ENCODE results near the gene ARMH1.
"Not testable (repeated sequence)": the region's sequence is repeated elsewhere in the genome, so short reads cannot be mapped to it uniquely, and the experiment has no call there.

Gene ARMH1

DNA sequence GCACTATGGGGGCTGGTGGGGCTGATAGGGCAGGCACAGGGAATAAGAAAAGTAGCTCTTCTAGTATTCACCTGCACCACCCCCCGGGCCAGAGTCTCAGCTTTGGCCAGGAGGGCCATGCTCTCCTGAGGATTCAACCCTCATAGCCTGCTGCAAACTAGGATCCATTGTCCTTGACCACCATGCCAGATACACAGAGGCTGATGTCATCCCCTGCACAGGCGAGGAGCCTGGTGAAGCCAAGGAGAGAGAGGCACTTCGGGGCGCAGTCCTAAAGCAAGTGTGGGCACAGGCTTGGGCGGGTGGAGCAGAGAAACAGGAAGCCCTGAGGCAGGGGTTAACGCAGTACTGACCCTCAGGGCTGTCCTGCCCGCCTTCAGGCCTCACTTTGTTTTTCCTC is 29.7 kb upstream of the ARMH1 start:
- DNase-seq (ENCODE audit: low spot score) = no peak

DNA sequence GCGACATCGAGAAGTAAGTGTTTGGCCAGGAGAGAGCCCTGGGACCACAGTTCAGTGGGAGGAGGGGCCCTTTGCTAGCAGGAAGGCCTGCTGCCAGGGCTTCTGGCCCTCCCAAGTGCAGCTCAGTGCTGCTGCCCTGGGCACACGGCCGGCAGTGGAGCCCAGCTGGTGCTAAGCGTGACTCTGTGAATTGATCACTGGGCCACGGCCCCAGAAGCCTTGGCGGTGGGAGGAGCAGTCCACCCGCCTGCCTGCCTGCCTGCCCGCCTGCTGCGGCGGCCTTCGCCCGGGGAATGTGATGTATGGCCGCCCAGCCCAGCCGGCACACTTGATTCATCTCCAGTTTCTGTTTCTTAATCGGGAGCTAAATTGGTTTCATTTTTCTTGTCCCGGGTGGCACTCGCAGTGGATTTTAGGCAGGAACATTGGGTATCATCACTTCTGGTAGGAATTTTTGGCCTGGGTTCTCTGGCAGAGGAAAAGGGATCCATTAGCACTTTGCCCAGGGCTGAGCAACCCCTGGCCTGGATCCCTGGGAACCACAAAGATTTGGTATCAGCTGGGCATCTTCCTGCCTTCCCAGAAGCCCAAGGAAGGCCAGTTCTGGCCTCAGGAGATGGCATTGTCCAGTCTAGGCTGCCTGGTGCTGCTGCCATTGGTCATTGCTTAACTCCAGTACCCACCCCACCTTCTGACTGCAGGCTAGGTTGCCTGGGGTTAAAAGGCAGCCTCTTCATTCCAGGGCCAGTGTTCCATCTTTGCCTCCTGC is 28.9 kb upstream of the ARMH1 start:
- DNase-seq (ENCODE audit: low spot score) = no peak

DNA sequence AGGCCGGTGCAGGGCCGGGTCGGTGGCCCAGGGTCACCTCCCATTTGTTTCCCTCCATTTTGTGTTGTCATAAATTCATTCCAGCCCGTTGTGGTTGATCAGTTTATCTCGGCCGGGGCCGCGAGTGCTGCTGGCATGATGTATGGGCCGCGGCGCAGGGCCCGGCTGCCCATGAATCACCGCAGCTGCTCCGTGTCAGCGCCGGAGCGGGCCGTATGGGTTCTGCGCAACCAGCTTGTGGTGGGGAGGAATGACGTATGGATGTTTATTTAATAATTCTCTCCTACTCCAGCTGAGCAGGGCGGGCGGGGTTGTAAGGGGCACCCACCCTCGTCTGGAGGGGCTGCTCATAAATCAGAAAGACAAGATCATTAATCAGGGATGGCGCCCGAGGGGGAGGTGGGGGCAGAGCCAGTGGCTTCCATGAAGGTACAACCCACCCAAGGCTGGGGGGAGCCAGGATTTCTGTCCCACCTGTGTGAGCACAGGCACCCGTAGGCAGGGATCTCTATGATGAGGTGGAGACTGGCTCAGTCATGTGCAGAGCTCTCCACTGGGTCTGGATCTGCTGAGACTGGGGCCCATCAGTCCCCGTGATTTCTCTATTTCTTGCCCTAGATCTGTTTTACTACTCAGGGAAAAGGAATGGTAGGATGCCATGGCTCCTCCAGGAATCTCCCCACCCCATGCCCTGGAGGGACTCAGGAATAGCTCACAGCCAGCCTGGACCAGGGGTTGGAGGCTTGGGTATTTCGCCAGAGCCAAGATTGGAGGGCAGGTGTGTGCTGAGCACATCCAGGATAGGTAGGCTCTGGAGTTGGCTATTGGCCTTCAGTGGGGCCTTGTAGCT is 28.0 kb upstream of the ARMH1 start:
- no peak for DNase-seq (ENCODE audit: low spot score)

DNA sequence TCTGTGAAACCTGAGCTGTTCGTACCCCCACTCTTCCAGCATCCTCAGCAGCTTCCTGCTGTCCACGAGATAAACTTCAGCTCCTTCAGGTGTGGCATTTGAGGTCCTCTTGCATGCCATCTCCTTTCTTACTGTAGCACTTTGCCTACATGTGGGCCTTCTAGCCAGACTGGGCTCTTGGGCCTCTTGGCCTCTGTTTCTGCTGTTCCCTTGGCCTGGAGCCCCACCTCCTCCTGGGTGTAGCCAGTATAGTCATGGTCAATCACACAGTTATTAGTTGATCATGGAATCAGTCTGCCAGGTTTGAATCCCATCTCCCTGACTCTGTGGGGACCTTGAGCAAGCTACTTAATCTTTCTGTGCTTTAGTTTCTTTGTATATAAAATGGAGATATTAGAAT is 26.6 kb upstream of the ARMH1 start:
- DNase-seq (ENCODE audit: low spot score) = no peak

DNA sequence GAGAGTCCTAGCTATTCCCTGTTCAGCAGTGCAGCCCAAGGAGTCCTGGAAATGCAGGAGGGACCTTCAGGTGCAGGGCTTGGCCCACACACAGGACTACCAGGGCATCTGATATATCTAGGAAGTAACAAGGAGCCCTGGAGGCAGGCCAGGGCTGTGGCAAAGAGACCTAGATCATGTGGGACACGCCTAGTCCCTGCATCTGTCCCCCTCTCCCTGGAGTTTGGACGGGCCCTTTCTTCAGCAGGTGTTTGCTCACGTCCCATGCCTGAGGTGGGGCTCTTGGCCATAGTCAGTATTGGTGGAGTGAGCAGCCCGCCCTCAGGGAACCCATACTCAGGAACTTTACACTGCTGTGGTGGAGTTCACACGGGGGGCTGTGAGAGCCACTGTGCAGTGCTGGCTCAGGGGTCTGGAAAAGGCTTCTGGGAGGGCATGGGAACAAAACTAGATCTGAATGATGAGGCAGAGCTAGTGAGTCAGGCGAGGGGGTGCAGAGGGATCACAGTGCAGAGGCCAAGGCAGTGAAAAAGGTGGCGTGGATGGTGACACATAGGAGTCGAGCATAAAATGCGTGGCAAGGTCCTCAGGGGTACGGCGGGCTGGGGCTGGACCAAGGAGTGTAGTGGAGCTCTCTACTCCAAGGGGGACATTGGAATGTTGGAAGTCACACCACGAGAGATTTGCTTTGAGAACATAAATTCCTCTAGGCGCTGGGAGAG is 25.8 kb upstream of the ARMH1 start:
- no peak for DNase-seq (ENCODE audit: low spot score)

DNA sequence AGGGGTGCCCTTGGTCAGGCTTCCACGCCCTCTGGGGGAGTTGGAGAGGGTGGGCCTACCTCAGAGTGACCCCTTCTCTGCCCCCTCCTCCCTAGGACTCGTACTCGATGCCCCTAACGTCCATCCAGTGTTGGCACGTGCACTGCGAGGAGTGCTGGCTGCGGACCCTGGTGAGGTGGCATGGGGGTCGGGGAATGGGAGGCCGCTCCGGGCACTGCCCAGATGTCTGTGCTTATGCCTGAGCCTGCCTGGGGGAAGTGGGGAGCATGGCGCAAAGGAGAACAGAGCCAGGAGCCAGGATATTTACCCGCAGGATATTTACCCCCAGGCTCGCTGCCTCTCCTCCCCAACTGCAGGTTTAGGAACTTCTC is 24.7 kb upstream of the ARMH1 start:
- DNase-seq (ENCODE audit: low spot score) = no peak

DNA sequence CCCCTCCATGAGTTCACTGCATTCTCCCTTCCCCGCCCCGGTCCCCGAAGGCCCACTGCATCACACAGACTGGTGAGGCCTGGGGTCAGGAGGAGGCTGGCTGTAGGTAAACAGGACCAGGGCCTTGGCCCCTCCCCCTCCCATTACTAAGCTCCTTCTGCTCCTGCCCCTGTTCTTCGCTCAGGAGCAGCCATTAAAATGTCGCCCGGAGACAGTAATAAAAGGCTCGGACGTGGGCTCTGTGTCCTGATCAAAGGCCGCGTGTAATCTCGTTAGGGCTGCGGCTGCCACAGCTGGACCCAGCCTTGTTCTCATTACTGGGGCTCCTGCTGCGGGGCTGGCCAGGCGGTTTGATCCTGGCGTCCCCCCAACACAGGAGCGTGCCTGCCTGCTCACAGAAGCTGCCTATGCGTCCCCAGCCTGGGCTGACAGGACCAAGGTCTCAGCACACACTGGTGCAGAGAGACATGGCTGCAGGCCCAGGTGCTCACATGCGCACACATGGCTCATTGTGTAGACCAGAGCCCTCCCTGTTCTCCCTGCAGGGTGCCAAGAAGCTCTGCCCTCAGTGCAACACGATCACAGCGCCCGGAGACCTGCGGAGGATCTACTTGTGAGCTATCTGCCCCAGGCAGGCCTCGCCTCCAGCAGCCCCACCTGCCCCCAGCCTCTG is 24.2 kb upstream of the ARMH1 start:
- peak; percentile 69 for DNase-seq (ENCODE audit: low spot score)

DNA sequence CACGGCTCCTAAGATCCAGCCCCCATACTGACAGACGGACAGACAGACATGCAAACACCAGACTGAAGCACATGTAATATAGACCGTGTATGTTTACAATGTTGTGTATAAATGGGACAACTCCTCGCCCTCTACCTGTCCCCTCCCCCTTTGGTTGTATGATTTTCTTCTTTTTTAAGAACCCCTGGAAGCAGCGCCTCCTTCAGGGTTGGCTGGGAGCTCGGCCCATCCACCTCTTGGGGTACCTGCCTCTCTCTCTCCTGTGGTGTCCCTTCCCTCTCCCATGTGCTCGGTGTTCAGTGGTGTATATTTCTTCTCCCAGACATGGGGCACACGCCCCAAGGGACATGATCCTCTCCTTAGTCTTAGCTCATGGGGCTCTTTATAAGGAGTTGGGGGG is 23.4 kb upstream of the ARMH1 start:
- no peak for DNase-seq (ENCODE audit: low spot score)

DNA sequence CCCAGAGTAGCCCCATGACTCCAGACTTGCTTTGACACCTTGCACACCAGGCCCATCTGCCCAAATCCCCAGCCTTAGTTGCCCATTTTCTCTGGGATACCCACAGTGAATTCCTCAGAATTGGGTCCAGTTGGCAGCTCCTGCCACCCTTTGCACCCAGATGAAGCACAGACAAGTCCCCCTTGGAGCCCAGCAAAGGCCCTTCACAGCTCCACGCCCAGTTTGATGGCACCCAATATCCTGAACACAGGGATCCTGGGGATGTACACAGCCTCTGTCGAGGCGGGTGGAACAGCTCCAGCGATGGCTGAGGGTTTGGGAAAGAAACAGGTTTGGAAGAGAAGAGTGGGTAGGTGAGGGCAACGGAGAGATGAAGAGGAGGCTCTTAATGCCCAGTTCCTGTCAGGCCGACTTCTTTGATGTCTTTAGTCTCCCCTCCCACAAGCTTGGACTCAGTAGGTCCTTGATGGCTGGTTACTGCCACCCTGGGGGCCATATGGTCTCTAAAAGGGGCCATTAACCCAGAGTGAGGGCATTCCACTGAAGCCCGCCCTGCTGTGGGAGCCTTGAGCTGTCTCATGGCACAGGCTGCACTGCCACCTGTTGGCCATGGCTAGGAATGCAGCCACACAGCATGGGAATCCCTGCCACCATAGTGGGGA is 21.9 kb upstream of the ARMH1 start:
- DNase-seq (ENCODE audit: low spot score) = peak; percentile 84

DNA sequence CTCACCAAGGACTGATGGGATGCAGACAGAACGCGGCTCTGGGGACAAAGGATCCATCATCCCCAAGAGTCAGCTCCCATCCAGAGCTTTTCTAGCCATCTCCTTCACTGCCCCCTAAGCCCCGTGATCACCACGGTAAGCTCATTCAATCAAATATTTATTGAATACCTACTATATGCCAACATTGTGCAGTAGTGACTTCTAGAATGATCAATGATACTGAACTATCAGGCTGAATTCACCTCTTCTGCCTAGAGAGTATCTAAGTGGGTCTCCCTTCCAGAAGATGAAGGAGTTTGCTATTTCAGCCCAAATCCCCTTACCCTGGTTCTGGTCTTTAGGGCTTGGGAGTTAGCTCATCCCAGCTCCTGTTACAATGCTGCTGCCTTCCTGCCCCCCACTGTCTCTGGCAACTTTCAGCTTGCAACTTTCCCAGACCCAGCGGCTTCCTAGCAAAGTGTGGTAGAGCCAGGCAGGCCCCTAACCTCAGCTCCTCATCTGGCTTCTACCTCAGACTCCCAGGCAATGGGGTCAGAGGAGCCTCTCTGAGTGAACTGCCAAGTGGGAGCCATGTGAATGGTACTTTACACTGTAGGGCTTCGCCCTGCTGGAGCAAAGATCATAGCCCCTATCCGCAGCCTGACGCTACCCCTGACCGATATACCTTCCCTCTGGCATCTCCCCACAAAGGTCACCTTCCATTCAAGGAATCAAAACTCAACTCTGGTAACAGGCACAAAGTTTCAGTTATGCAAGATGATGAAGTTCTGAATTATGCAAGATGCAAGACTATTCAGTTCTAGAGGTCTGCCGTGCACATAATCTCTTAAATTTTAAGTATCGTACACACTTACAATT is 21.2 kb upstream of the ARMH1 start:
- no peak for DNase-seq (ENCODE audit: low spot score)

DNA sequence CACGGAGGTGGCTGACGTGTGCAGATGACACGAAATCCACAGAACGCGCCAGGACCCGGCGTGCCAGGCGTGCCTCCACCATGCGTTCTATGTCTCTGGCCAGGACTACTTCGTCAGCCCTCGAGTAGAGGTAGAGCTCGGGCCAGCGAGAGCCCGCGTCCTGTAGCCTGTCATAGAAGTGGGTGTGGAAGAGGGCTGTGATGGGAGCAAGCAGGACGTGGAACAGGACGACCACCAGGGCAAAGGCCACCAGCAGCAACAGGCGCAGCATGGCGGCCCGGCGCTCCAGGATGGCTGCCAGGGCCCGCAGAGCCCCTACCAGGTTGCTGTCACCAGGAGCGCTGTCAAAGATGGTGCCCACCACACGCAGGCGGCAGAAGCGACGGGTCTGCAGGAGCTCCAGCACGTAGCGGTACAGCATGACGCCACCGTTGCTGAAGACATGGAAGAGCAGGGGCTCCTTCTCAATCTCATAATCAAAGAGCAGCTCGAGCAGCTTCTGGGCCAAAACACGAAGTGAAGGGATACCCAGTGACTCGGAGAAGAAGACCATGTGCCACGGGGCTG is 19.8 kb upstream of the ARMH1 start:
- no peak for DNase-seq (ENCODE audit: low spot score)

DNA sequence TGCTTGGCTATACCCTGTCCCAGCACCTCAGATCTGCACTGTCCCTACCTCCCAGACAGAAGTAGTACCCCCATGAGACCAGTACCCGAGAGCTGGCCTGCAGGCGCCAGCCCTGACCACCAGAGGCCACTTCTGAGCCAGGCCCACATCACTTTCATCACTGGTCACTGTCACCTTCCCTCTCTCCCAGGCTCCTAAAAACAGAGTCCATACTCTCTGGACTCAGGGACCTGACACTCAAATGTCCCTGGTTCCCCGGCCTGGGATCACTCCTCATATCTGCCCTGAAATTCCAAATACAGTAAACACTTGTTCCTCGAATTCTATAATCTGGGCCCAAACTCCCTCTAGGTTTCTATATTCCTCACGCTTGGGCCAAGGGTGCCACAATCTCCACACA is 18.9 kb upstream of the ARMH1 start:
- DNase-seq (ENCODE audit: low spot score) = no peak

DNA sequence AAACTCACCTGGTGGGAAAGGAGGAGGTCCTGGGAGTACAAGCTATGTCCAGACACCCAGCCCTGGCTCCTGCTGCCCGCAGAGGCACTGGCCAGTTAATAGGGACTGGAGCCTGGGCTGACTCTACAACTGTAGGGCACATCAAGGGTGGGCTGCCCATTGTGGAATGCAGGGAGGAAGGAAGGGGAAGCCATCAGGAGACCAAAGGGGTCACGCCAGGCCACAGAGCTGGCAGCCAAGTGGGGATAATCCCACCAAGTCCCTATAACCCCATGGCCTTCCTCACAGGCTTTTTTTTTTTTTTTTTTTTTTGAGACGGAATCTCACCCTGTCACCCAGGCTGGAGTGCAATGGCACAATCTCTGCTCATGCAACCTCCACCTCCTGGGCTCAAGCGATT is 14.9 kb upstream of the ARMH1 start:
- DNase-seq (ENCODE audit: low spot score) = no peak

DNA sequence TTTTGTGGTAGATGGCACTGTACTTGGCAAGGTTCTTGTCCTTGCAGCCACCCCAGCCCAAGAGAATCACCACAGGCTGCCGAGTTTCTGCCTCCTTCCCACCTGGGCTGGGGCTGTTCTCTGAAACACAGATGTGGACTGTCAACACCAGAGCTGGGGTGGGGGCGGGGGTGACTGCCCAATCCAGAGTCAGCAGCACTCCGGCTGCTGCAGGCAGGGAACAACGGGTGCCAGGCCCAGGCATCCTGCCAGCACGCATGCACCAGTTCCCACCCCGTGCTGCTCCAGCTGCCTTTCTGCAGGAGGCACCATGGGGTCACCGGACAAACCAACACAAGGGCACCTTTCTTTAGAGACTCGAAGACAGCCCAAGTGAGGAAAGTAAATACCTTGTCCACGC is 14.3 kb upstream of the ARMH1 start:
- DNase-seq (ENCODE audit: low spot score) = no peak

DNA sequence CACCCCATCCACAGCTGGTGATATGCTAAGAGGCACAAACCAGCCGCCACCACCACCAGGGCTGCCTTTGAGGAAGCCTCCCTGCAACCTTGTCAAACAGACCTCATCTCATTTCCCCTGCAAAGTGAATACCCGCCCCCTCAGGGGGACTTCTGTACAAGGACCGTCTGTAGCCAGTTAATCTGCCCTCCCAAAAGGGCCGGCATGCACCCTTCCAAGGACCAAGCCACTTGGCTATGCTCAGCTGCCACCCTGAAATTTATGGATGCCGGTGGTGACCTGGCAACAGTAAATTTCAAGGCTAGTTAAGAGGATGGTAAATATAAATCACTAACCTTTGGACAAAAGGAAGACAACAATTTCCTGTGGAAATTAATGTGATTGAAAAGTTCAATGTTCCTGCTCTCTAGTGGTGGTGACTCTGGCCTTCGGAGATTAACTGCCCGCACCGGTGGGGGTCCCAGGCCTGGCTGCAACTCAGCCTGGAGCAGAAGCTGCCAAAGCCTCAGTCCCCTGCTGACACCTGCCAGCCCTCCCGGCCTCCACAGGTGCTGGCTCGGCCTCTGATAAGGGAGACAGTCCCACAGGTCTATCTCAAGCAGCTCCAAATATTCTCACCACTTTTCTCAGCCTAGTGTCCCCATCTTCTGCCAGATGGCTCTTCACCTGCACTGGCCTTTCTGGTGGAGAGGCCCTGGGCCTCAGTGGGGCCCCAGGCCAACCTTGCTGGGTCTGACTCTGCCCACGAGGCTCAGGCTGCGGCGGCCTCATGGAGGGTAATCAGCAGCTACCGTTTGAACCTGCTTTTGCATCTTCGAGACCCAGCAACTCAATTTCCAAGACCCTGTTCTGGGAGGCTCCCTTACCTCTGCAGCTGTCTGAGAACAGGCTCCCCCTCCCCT is 12.5 kb upstream of the ARMH1 start:
- no peak for DNase-seq (ENCODE audit: low spot score)

DNA sequence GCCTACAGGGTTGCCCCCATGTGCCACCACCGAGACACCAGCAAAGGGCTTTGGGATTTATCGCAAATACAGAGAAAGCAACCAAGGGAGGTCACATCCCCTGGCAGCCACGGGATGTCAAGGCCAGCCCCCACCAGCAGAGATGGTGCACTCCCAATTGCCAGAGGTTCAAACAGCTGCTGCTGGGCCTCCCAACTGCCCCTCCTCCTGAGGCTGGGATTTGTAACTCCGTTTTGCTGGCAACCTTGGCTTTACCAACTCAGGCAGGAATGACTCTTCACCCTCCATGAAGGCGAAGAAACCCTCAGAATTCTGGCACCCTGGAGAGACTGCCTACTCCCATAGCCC is 11.9 kb upstream of the ARMH1 start:
- DNase-seq (ENCODE audit: low spot score) = no peak

DNA sequence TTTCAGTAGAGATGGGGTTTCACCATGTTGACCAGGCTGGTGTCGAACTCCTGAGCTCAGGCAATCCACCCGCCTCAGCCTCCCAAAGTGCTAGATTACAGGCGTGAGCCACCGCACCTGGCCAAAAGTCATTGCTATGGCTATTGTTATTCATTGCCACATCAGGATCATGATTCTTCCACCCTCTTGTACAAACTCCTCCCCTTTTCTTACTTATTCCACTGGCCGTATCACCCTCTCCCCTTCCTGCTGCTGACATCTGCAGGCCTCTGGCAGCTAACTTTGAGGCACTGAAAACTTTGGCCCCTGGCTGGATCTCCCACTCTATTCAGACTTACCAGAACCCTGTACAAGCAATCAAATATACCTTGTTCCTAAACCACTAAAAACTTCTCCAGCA is 11.1 kb upstream of the ARMH1 start:
- DNase-seq (ENCODE audit: low spot score) = no peak

DNA sequence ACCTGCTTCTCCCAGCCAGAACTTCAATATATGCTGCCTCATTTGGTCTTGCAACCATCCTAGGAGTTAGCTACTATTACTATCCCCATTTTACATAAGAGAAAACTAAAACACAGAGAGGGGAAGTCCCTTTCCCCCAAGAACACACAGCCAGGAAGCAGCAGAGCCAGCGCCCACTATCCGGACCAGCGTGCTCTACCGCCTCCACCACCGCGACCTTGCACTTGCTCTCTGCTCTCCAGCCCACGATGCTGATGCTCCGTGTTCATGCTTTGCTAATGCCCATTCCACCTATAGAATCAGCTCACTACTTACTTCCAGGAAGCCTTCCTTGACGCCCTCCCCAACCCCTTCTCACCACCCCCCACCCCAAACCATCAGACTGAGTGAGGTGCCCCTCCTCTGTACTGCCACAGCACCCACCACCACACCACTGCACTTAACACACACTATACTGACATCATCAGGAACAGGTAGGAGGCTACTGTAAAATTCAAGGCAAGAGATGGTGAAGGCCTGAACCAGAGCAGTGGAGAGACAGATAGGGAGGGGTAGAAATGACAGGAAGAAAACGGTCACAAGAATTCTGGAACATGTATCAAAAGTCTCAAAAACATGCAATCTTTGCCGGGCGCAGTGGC is 9.7 kb upstream of the ARMH1 start:
- DNase-seq (ENCODE audit: low spot score) = no peak

DNA sequence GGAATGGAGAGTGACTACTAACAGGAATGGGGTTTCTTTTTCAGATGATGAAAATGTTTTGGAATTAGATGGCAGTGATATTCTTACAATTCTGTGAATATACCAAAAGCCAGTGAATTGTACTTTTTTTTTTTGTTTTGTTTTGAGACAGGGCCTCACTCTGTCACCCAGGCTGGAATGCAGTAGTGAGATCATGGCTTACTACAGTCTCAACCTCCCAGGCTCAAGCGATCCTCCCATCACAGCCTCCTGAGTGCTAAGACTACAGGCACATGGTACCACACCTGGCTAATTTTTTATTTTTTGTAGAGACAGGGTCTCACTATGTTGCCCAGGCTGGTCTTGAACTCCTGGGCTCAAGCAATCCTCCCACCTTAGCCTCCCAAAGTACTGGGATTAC is 7.8 kb upstream of the ARMH1 start:
- DNase-seq (ENCODE audit: low spot score) = not testable (repeated sequence)
